ENCODE results near the gene TBC1D22B. TPM values are rescaled to one million over a fixed set of nuclear protein-coding genes. Genes with fewer than 3 reads are reported as not detected.

Gene TBC1D22B
- total and polyA plus RNA-seq, 9 of the 15 experiments (the other 6 are each of a cell fraction or from before 2014, with no cell fraction given): 4.8 to 24.2 (median 13.5) TPM

DNA sequence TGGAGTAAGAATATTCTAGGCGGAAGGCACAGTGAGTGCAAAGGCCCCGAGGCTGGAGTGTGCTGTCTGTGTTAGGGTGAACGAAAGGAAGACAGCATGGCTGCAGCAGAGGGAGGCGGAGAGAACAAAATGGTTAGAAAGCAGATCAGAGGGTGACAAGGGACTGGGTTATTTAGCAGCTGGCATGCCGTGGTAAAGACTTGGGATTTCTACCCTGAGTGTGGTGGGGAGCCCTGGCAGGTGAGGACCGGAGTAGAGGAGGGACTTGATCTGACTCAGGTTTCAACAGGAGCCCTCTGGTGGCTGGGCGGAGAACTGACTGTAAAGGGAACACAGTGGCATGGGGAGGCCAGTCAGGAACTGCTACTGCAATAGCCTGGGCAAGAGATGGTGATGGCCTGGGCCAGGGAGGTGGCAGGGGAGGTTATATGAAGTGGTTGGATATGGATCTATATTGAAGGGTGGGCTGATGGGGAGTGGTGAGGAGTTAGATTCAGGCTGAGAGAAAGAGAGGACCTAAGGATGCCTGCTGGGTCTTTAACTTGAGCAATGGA, 49.6 kb upstream of the TBC1D22B start (continued):
- TF ChIP-seq, protein P1, sequence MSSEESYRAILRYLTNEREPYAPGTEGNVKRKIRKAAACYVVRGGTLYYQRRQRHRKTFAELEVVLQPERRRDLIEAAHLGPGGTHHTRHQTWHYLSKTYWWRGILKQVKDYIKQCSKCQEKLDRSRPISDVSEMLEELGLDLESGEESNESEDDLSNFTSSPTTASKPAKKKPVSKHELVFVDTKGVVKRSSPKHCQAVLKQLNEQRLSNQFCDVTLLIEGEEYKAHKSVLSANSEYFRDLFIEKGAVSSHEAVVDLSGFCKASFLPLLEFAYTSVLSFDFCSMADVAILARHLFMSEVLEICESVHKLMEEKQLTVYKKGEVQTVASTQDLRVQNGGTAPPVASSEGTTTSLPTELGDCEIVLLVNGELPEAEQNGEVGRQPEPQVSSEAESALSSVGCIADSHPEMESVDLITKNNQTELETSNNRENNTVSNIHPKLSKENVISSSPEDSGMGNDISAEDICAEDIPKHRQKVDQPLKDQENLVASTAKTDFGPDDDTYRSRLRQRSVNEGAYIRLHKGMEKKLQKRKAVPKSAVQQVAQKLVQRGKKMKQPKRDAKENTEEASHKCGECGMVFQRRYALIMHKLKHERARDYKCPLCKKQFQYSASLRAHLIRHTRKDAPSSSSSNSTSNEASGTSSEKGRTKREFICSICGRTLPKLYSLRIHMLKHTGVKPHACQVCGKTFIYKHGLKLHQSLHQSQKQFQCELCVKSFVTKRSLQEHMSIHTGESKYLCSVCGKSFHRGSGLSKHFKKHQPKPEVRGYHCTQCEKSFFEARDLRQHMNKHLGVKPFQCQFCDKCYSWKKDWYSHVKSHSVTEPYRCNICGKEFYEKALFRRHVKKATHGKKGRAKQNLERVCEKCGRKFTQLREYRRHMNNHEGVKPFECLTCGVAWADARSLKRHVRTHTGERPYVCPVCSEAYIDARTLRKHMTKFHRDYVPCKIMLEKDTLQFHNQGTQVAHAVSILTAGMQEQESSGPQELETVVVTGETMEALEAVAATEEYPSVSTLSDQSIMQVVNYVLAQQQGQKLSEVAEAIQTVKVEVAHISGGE (CRISPR knock-in tag; IDR thresholded peaks at IDR 0.05): 0 out of 6 replicates have a peak, but pooled peaks of 1 of the 3 experiments have one; percentile 13
- no peak for TF ChIP-seq ATF1 (CRISPR knock-in tag; IDR thresholded peaks at IDR 0.05)
- peak; percentile 25; the same call in 1 of the 2 replicates for TF ChIP-seq ATF1 (tag; IDR thresholded peaks at IDR 0.05)
- no peak for TF ChIP-seq SREBF1 (IDR thresholded peaks at IDR 0.05; ENCODE audit: borderline replicate concordance, low read depth, low read length)
- 0 out of 4 replicates have a peak, but pooled peaks of 1 of the 2 experiments have one; percentile 36 for TF ChIP-seq ARNT (IDR thresholded peaks at IDR 0.05)
- no peak for TF ChIP-seq SETDB1 (IDR thresholded peaks at IDR 0.05; ENCODE audit: low read length)
- TF ChIP-seq, protein P2, sequence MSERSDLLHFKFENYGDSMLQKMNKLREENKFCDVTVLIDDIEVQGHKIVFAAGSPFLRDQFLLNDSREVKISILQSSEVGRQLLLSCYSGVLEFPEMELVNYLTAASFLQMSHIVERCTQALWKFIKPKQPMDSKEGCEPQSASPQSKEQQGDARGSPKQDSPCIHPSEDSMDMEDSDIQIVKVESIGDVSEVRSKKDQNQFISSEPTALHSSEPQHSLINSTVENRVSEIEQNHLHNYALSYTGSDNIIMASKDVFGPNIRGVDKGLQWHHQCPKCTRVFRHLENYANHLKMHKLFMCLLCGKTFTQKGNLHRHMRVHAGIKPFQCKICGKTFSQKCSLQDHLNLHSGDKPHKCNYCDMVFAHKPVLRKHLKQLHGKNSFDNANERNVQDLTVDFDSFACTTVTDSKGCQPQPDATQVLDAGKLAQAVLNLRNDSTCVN (CRISPR knock-in tag; IDR thresholded peaks at IDR 0.05): no peak; the same call in 1 of the 2 replicates
- TF ChIP-seq RBM14 (IDR thresholded peaks at IDR 0.05; ENCODE audit: borderline replicate concordance, insufficient read depth, low read depth, low read length): no peak
- peak; percentile 86 for TF ChIP-seq CC2D1A (IDR thresholded peaks at IDR 0.05)
- no peak for TF ChIP-seq STAT5A (IDR thresholded peaks at IDR 0.05; ENCODE audit: borderline replicate concordance, low read length)
- TF ChIP-seq SMC3 (conservative IDR thresholded peaks at IDR 0.05; ENCODE audit: insufficient read depth, low read depth, low read length): peak; percentile 98
- no peak; the same call in none of the 2 replicates for TF ChIP-seq ZNF76 (CRISPR knock-in tag; IDR thresholded peaks at IDR 0.05; ENCODE audit: borderline replicate concordance)
- peak; percentile 54; the same call in 1 of the 2 replicates for TF ChIP-seq ZNF444 (CRISPR knock-in tag; IDR thresholded peaks at IDR 0.05)
- peak; percentile 43 for TF ChIP-seq BHLHE40 (IDR thresholded peaks at IDR 0.05; ENCODE audit: low read length)
- peak; percentile 34; the same call in 1 of the 2 replicates for TF ChIP-seq EP300 (IDR thresholded peaks at IDR 0.05; ENCODE audit: low read length)
- TF ChIP-seq XRCC4 (IDR thresholded peaks at IDR 0.05; ENCODE audit: extremely low read depth, insufficient read depth, insufficient read length): no peak
- 0 out of 2 replicates have a peak, but pooled peaks have one; percentile 45 for TF ChIP-seq TAF7 (tag; IDR thresholded peaks at IDR 0.05)
- TF ChIP-seq, protein P3, sequence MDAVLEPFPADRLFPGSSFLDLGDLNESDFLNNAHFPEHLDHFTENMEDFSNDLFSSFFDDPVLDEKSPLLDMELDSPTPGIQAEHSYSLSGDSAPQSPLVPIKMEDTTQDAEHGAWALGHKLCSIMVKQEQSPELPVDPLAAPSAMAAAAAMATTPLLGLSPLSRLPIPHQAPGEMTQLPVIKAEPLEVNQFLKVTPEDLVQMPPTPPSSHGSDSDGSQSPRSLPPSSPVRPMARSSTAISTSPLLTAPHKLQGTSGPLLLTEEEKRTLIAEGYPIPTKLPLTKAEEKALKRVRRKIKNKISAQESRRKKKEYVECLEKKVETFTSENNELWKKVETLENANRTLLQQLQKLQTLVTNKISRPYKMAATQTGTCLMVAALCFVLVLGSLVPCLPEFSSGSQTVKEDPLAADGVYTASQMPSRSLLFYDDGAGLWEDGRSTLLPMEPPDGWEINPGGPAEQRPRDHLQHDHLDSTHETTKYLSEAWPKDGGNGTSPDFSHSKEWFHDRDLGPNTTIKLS (IDR thresholded peaks at IDR 0.05; ENCODE audit: borderline replicate concordance, low read depth): no peak
- no peak for TF ChIP-seq ZNF121 (CRISPR knock-in tag; conservative IDR thresholded peaks at IDR 0.05)
- TF ChIP-seq ZNF133 (CRISPR knock-in tag; IDR thresholded peaks at IDR 0.05): 0 out of 2 replicates have a peak, but pooled peaks have one; percentile 42
- TF ChIP-seq ETV1 (tag; conservative IDR thresholded peaks at IDR 0.05; ENCODE audit: low read depth): no peak; the same call in 1 of the 2 replicates
- TF ChIP-seq ZNF830 (CRISPR knock-in tag; IDR thresholded peaks at IDR 0.05): no peak; the same call in 1 of the 2 replicates
- 0 out of 2 replicates have a peak, but pooled peaks have one; percentile 69 for TF ChIP-seq SMARCA4 (IDR thresholded peaks at IDR 0.05)
